T-helper 17 cell (primary cell): Measurements from ENCODE around the gene SMC3. TPM values are rescaled to one million over a fixed set of nuclear protein-coding genes. Genes with fewer than 3 reads are reported as not detected.

Source experiments
- ATAC-seq: fragments of 150-1000 bp; cut with Tn5 transposase; 2 replicates; pipeline ENCODE4 v1.10.0; 2021; ENCODE audit warnings: mild to moderate bottlenecking, moderate library complexity
- DNase-seq, 3 donors: peaks; one replicate each; pipeline versions ENCODE4 v3.0.0 to v3.0.0-alpha.2; 2020 to 2021
- H3K9me3 ChIP-seq: one replicate; pipeline ENCODE4 v1.7.0; 2013; ENCODE audit warnings: low read length, mild to moderate bottlenecking; ENCODE audit not compliant: control insufficient read depth, poor library complexity, severe bottlenecking
- H3K27ac Mint-ChIP-seq: one replicate; pipeline ENCODE4 v1.8.0; 2022; ENCODE audit warnings: mild to moderate bottlenecking, moderate library complexity, mixed read lengths
- H3K27me3 Mint-ChIP-seq: one replicate; pipeline ENCODE4 v1.8.0; 2022; ENCODE audit warnings: mixed read lengths
- H3K36me3 Mint-ChIP-seq: one replicate; pipeline ENCODE4 v1.8.0; 2022; ENCODE audit warnings: low read depth, mixed read lengths
- H3K4me1 Mint-ChIP-seq: one replicate; pipeline ENCODE4 v1.8.0; 2022; ENCODE audit warnings: mild to moderate bottlenecking, mixed read lengths
- H3K4me3 Mint-ChIP-seq: one replicate; pipeline ENCODE4 v1.8.0; 2022; ENCODE audit warnings: mild to moderate bottlenecking, moderate library complexity, mixed read lengths
- total RNA-seq, 4 donors: library from RNA in 2 of 4; stranded (reverse) in 2 of 4; gene quantifications; one replicate each; pipeline ENCODE4 v1.2.3 and lab custom pipeline; 2022 to 2026

The SMC3 gene
- total RNA-seq, 2 donors from 2014 or later, result 31.6 to 35.9 TPM

DNA sequence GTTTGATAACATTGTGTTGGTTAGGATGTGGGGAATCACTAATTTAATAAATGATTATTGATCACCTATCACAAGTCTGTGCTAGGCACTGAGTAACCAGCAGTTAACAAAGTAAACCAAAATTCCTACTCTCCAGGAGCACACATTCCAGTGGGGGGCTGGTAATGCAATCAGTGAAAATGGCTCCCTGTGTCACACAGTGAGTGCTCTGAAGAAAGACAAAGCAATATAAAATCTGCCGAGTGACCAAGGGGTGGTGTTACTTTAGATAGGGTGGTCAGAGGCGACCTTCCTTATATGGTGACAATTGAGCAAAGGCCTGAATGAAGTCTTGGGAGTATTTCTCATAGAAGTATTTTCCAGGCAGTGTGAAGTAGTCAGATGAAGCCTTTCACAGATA lies 13.6 kb upstream of the SMC3 start:
- DNase-seq (no peak), ATAC-seq (no peak)
- H3K27ac Mint-ChIP-seq, result no peak overlapping the region
- H3K9me3 ChIP-seq, result no peaks in the 10 kb centered on the region
- peaks cover 9% of the 10 kb centered on the region for H3K4me1 Mint-ChIP-seq
- no peaks in the 10 kb centered on the region for H3K36me3 Mint-ChIP-seq
- no peak overlapping the region for H3K4me3 Mint-ChIP-seq
- H3K27me3 Mint-ChIP-seq, result peaks cover 36% of the 10 kb centered on the region

DNA sequence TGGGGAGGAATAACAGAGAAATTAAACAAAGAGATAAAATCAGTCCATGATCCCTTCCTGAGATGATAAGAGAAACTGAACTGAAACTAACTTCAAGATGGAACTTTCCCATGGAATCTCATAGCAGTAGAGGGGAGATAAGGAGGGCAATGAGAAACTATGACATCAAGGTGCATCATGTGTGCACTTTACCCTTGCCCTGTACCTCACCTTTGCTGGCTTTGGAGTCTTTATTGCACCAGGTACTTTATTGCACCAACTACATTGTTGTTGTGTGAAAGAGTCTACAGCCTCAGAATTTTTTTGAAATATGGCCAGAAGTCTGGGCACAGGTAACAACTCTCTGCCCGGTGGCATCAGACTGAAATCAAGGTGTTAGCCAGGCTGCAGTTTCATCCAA lies 11.2 kb upstream of the SMC3 start:
- H3K36me3 Mint-ChIP-seq, result peaks cover 3% of the 10 kb centered on the region
- ATAC-seq (no peak), DNase-seq (no peak)
- no peaks in the 10 kb centered on the region for H3K9me3 ChIP-seq
- peaks cover 43% of the 10 kb centered on the region for H3K27me3 Mint-ChIP-seq
- no peak overlapping the region for H3K27ac Mint-ChIP-seq
- H3K4me1 Mint-ChIP-seq, result peaks cover 11% of the 10 kb centered on the region
- no peak overlapping the region for H3K4me3 Mint-ChIP-seq

DNA sequence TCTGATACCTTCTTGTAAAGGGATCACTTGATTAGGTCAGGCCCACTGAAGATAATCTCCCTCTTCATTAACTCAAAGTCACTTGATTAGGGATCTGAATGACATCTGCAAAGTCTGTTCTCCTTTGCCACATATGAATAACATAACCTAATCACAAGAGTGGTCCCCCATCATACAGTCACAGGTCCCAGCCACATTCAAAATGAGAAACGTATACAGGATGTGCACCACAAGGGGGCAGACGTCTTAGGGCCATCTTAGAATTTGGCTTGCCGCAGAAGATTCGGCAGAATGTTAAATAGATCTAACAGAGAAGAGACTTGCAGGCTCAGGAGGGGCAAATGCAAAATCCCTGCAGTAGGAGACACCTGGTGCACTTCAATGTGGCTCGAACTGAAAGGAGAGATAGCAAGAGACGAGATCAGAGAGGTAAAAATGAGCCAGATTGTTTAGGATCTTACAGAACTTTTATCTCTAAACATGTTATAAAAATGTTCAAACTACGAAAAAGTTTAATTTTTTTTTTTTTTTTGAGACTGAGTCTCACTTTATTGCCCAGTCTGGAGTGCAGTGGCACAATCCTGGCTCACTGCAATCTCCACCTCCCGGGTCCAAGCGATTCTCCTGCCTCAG lies 10.4 kb upstream of the SMC3 start:
- Mint-ChIP-seq H3K27me3 (peaks cover 43% of the 10 kb centered on the region), H3K4me3 (peak overlapping the region; percentile 36), H3K27ac (peak overlapping the region; percentile 14)

DNA sequence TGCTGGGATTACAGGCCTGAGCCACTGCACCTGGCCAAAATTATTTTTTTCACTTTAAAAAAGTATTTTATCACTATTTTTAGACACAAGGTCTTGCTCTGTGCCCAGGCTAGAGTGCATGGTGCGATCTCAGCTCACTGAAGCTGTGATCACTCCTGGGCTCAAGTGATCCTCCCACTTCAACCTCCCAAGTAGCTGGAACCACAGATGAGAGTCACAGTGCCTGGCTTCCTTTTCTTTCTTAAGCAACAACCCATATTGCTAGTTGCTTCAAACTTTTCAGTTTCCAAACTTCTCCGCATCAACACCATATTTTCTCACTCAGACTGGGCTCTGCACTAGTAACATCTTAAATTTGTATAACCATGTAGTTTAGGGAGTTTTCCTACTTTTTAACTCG lies 9.5 kb upstream of the SMC3 start:
- Mint-ChIP-seq H3K27ac (no peak overlapping the region), H3K4me3 (no peak overlapping the region), H3K27me3 (peaks cover 40% of the 10 kb centered on the region), H3K4me1 (peaks cover 11% of the 10 kb centered on the region), H3K36me3 (peaks cover 3% of the 10 kb centered on the region)
- DNase-seq, result no peak
- no peaks in the 10 kb centered on the region for H3K9me3 ChIP-seq
- no peak for ATAC-seq

More for the DNA sequence above, 10.4 kb upstream of the SMC3 start:
- Mint-ChIP-seq H3K36me3 (peaks cover 3% of the 10 kb centered on the region), H3K4me1 (peaks cover 11% of the 10 kb centered on the region)
- peak; percentile 99 for ATAC-seq
- peak; percentile 18 to 55 (median 24) for DNase-seq
- H3K9me3 ChIP-seq, result no peaks in the 10 kb centered on the region

DNA sequence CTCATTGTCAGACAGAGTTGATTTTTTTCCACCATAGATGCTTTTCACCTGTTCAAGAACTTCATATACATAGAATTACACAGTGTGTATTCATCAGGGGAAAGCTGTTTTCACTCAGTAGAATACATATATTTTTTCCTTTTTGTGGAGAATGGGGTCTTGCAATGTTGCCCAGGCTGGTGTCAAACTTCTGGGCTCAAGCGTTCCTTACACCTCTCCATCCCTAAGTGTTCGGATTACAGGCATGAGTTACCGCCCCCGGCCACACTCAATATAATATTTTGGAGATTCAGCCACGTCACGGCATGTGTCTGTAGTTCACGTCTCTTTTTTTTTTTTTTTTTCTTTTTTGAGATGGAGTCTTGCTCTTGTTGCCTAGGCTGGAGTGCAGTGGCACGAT lies 7.5 kb upstream of the SMC3 start:
- Mint-ChIP-seq H3K27ac (no peak overlapping the region), H3K4me3 (no peak overlapping the region), H3K4me1 (peaks cover 8% of the 10 kb centered on the region), H3K36me3 (peaks cover 3% of the 10 kb centered on the region), H3K27me3 (peaks cover 49% of the 10 kb centered on the region)
- ATAC-seq (no peak), DNase-seq (no peak)
- H3K9me3 ChIP-seq, result no peaks in the 10 kb centered on the region

DNA sequence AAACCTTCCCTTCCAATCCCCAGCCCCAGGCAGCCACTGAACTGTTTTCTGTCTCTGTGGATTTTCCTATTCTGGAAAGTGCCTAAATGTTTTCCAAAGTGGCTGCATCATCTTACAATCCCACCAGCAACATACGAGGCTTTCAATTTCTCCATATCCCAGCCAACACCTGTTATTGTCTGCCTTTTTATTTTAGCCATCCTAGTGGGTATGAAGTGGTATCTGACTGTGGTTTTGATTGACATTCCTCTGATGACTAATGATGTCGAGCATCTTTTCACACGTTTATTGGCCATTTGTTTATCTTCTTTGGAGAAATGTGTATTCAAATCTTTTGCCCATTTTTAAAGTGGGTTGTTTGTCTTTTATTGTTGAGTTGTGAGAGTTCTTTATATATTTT lies 6.2 kb upstream of the SMC3 start:
- DNase-seq, result no peak
- no peak for ATAC-seq
- no peak overlapping the region for H3K27ac Mint-ChIP-seq
- no peak overlapping the region for H3K4me3 Mint-ChIP-seq
- H3K27me3 Mint-ChIP-seq, result peaks cover 43% of the 10 kb centered on the region
- H3K4me1 Mint-ChIP-seq, result peaks cover 8% of the 10 kb centered on the region
- H3K36me3 Mint-ChIP-seq, result peaks cover 3% of the 10 kb centered on the region
- no peaks in the 10 kb centered on the region for H3K9me3 ChIP-seq

DNA sequence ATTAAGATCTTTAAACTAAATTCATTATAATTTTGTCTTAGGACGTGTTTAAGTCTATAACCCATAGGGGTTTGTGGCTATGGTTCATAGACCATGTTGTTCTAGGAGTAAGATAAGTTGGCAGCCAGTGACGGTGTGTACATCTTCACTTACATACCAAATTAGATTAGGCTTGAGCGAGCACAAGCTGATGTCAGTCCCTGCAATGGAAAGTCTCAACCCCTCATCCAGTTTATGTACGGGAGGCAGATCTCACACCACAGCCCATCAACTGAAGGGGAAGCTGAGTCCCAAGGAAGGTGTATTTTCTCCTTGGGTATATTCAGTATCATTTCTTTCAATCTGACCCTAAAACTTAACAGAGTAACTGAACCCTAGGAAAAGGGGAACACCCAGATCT lies 5.1 kb upstream of the SMC3 start:
- H3K4me3 Mint-ChIP-seq, result no peak overlapping the region
- peaks cover 5% of the 10 kb centered on the region for H3K4me1 Mint-ChIP-seq
- ATAC-seq, result no peak
- peaks cover 37% of the 10 kb centered on the region for H3K27me3 Mint-ChIP-seq
- H3K36me3 Mint-ChIP-seq, result peaks cover 3% of the 10 kb centered on the region
- no peak for DNase-seq
- no peaks in the 10 kb centered on the region for H3K9me3 ChIP-seq
- H3K27ac Mint-ChIP-seq, result no peak overlapping the region

DNA sequence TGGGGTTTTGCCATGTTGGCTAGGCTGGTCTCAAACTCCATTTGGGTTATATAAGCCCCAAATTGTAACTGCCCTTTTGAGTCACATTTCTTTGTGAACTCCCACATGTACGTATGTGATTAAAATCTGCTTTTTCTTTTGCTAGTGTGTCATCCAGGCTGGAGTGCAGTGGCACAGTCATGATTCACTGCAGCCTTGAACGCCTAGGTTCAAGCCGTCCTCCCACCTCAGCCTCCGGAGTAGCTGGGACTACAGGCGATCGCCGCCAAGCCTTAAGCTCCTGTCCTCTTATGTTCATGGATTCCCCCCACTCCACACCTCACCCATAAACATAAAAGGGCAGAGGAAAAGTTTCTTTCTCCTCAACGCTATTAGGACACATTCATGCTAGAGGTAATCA lies 4.4 kb upstream of the SMC3 start:
- no peak for ATAC-seq
- no peak for DNase-seq
- Mint-ChIP-seq H3K4me1 (peaks cover 5% of the 10 kb centered on the region), H3K27me3 (peaks cover 37% of the 10 kb centered on the region), H3K27ac (no peak overlapping the region), H3K36me3 (peaks cover 3% of the 10 kb centered on the region), H3K4me3 (no peak overlapping the region)
- H3K9me3 ChIP-seq, result no peaks in the 10 kb centered on the region

DNA sequence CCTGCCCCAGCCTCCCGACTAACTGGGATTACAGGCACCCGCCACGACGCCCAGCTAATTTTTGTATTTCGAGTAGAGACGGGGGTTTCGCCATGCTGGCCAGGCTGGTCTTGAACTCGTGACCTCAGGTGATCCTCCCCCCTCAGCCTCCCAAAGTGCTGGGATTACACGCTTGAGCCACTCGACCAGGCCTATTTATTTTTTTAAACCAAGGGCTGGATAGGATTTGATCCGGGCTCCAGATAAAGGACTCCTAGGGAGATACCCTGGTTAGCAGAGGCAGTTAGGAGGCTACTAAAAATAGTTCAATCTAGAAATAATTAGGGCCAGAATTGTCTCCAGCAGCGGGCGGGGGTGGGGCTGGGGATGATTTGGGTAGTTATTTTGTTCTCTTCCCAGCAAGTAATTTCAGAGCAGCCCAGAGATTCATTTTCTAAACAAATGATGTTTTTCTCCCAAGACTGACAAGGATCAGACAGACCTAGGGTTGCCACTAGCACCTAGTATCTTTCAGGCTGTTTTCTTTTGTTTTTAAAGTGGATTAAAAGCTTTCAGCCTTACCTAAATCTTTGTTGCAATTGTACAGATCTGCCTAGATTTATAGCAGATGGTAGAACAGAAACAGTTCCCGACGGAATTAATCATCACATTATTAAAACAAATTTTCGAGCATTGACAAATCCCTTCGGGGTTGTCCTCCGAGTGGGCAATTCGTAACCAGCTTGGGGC lies 859 bp upstream of the SMC3 start:
- DNase-seq (no peak), ATAC-seq (no peak)
- H3K9me3 ChIP-seq, result no peaks in the 10 kb centered on the region
- peak overlapping the region; percentile 96 for H3K27ac Mint-ChIP-seq
- peaks cover 21% of the 10 kb centered on the region for H3K4me1 Mint-ChIP-seq
- H3K36me3 Mint-ChIP-seq, result peaks cover 2% of the 10 kb centered on the region
- H3K27me3 Mint-ChIP-seq, result peaks cover 24% of the 10 kb centered on the region
- H3K4me3 Mint-ChIP-seq, result peak overlapping the region; percentile 96

DNA sequence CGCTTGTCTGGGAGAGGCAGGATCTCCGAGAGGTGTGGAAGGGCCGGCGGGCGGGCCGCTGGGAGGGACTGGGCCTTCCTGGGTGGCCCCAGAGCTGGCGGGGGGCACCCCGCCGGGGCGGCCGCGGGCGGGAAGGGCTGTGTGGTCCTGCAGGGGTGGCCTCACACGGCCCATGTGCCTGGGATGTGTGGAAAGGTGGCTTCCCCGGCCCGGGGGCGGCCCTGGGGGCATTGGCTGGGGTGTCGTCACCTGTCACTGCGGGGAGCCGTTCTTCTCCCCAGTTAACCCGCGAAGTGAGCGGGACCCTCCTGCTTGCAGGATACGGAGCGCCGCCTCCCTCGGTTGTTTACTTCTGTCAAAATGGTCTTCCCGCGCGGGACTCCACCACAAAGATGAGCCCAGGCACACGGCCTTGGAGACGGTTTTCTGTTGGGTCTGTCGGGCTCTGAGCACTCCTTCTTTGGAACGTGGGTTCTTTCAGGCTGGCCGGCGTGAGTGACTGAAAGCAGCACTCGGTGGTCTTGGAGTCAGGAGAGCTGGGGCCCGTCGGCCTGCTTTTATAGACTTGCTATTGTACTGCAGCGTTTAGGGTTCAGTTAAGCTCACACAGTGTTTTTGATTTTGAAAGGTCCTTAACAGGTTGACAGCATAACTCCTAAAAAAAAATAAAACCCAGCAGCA lies 700 bp downstream of the SMC3 start:
- H3K36me3 Mint-ChIP-seq, result peaks cover 2% of the 10 kb centered on the region
- H3K27me3 Mint-ChIP-seq, result peaks cover 14% of the 10 kb centered on the region
- DNase-seq (peak in 2 of 3 donors; percentile 36 to 51), ATAC-seq (peak; percentile 37)
- H3K4me3 Mint-ChIP-seq, result peak overlapping the region; percentile 96
- no peaks in the 10 kb centered on the region for H3K9me3 ChIP-seq
- peaks cover 31% of the 10 kb centered on the region for H3K4me1 Mint-ChIP-seq
- H3K27ac Mint-ChIP-seq, result peak overlapping the region; percentile 96

DNA sequence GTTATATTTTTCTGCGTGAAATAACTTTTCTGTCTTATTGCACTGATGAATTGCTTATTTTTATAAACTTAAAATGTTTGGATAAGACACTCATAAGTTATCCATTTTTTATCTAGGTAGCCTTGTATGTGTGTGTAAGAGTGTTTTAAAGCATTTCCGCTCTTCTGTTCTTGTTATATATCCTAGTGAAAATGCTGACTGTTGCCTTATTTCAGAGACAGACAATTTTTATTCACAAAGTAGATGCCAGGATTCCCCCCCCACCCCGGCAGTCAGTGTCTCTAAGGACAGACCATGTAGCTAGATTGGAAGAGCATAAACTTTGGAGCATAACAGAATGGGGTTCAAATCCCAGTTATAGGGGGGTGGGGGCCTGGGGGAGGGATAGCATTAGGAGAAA lies 1.6 kb downstream of the SMC3 start:
- H3K36me3 Mint-ChIP-seq, result peaks cover 2% of the 10 kb centered on the region
- H3K4me1 Mint-ChIP-seq, result peaks cover 31% of the 10 kb centered on the region
- no peak for DNase-seq
- no peak for ATAC-seq
- H3K4me3 Mint-ChIP-seq, result peak overlapping the region; percentile 96
- H3K27ac Mint-ChIP-seq, result peak overlapping the region; percentile 96
- H3K9me3 ChIP-seq, result no peaks in the 10 kb centered on the region
- peaks cover 5% of the 10 kb centered on the region for H3K27me3 Mint-ChIP-seq

DNA sequence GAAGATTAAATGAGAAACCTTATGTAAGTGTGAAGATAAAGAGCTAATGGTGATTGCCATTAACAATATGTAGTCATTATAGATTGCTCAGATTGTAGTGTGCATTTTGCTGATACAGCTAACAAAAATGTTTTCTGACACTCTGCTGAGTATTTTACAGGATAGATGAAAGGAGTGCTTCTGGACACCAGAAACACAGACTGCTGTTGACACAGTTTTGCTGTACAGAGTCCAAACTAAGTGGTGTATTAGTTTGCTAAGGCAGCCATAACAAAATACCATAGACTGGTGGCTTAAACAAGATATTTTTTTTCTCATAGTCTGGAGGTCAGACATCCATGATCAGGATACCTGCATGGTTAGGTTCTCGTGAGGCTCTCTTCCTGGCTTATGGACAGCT lies 2.2 kb downstream of the SMC3 start:
- Mint-ChIP-seq H3K4me3 (peak overlapping the region; percentile 96), H3K27ac (peak overlapping the region; percentile 96)

DNA sequence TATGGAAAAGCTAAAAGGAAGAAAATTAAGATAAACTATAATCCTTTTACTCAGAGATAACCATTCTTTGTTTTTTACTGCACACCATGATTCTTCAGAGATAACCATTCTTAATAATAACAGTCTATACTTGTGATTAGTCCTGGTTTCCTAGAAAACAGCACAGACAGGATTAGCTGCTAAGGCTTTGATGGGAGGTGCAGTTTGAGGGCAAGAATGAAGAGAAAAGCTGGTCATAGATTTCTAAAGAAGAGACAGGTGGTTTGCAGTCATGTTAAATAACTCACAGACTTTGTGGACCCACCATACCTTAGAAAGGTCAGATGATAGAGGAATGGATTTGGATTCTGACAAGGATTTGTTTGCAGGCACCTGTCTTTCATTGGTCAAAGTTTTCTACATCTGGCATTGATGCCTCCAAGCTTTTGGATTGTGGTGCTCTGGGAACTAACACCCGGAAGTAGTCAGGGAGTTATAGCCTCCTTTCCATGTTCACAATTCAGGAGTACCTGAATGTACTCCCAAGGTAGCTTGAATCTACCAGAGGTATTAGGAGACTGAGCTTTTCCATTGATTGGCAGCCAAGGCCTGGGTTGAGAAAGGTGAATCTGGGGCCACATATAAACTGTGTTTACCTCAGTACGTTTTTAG lies 3.7 kb downstream of the SMC3 start:
- peaks cover 38% of the 10 kb centered on the region for H3K4me1 Mint-ChIP-seq
- no peaks in the 10 kb centered on the region for H3K9me3 ChIP-seq
- peaks cover 4% of the 10 kb centered on the region for H3K36me3 Mint-ChIP-seq
- no peak for DNase-seq
- no peak overlapping the region for H3K4me3 Mint-ChIP-seq
- H3K27ac Mint-ChIP-seq, result no peak overlapping the region
- ATAC-seq, result no peak
- no peaks in the 10 kb centered on the region for H3K27me3 Mint-ChIP-seq

More for the DNA sequence above, 2.2 kb downstream of the SMC3 start:
- no peak for ATAC-seq
- H3K4me1 Mint-ChIP-seq, result peaks cover 35% of the 10 kb centered on the region
- DNase-seq, result no peak
- no peaks in the 10 kb centered on the region for H3K27me3 Mint-ChIP-seq
- H3K9me3 ChIP-seq, result no peaks in the 10 kb centered on the region
- H3K36me3 Mint-ChIP-seq, result peaks cover 2% of the 10 kb centered on the region
